ENCODE data around the gene ACSL5.

- TF ChIP-seq PBX3 (IDR thresholded peaks at IDR 0.05; ENCODE audit: insufficient replicate concordance, low read depth, low read length) (no peak), HDAC6 (IDR thresholded peaks at IDR 0.05; ENCODE audit: unreplicated experiment) (no peak), CTCF (IDR thresholded peaks at IDR 0.05 in 2 of 3, conservative IDR thresholded peaks at IDR 0.05 in 1 of 3; ENCODE audit: control insufficient read depth in 2 of 3, extremely low read depth in 1 of 3, insufficient read depth in 1 of 3, low read depth in 3 of 3, low read length in 3 of 3) (no peak), E2F4 (IDR thresholded peaks at IDR 0.05; ENCODE audit: low read depth, low read length) (no peak), MYC (IDR thresholded peaks at IDR 0.05; ENCODE audit: insufficient read depth, insufficient read length, insufficient replicate concordance, low read length, severe bottlenecking) (no peak), FOXM1 (IDR thresholded peaks at IDR 0.05; ENCODE audit: low read depth, low read length) (no peak), HDAC2 (IDR thresholded peaks at IDR 0.05) (no peak), ZNF274 (IDR thresholded peaks at IDR 0.05; ENCODE audit: insufficient read depth, insufficient read length) (no peak), NFYB (IDR thresholded peaks at IDR 0.05; ENCODE audit: insufficient read depth, low read depth, low read length) (no peak)
These were observed 40.5 kb upstream of the ACSL5 start for GRCh38 chr10:112333452-112333851.

Measured in GM12878 (cell line).